Ovary (tissue), 9 donors: ENCODE data around the gene LSS. TPM values are rescaled to one million over a fixed set of nuclear protein-coding genes. Genes with fewer than 3 reads are reported as not detected.

Experiments
- DNase-seq, 5 donors: peaks; one replicate each; pipeline ENCODE4 v3.0.0-alpha.2; 2019 to 2020
- H3K27ac ChIP-seq, 2 donors: fragments of 200-600 bp; one replicate each; pipeline versions ENCODE4 v1.5.1 to v1.8.0; 2019 to 2022
- H3K27me3 ChIP-seq: fragments of 200-600 bp; one replicate; pipeline ENCODE4 v1.8.0; 2022
- H3K36me3 ChIP-seq: fragments of 200-600 bp; sonication (generic); one replicate; pipeline ENCODE4 v1.5.1; 2019
- H3K4me1 ChIP-seq: one replicate; pipeline ENCODE4 v1.8.1; 2013; ENCODE audit warnings: mild to moderate bottlenecking, moderate library complexity; ENCODE audit not compliant: insufficient read depth
- H3K4me3 ChIP-seq: fragments of 200-600 bp; sonication (generic); one replicate; pipeline ENCODE4 v1.5.1; 2017
- H3K9me3 ChIP-seq, 2 donors: fragments of 200-600 bp in 1 of 2; sonication (generic) in 1 of 2; one replicate each; pipeline versions ENCODE4 v1.5.1 to v1.8.1; 2013 to 2019; ENCODE audit warnings: mild to moderate bottlenecking in 1 of 2, moderate library complexity in 1 of 2
- EP300 ChIP-seq: sonication (generic); formaldehyde crosslinking; IDR thresholded peaks from one replicate; pipeline ENCODE4 v1.6.1; 2017; ENCODE audit warnings: antibody characterized with exemption
- POLR2A ChIP-seq: fragments of 450-650 bp; IDR thresholded peaks from one replicate; pipeline ENCODE4 v1.6.1; 2017; ENCODE audit warnings: antibody characterized with exemption, mild to moderate bottlenecking, moderate library complexity
- WGBS, 3 donors: extraction: QIAGEN DNeasy Blood & Tissue Kit in 1 of 3; methylation state at CpG; one replicate each; pipeline versions ENCODE4 v1.1.5 to v1.1.7; 2013 to 2017; 5-methylcytosine and 5-hydroxymethylcytosine counted together
- intact Hi-C, 4 donors: fragments of 100-400 bp; cut with DNase I; formaldehyde crosslinking; loops; one replicate each; pipeline versions ENCODE4 v1.11.0 to v1.15.1; 2022 to 2023
- polyA plus RNA-seq, 2 donors: library from polyadenylated mRNA; stranded (reverse); fragments of 200-250 nt in 1 of 2; fragments of 350-450 nt in 1 of 2; fragmentation: Illumina TruSeq in 1 of 2; extraction: RNeasy Lipid Tissue Mini Kit (QIAGEN cat#74804) in 1 of 2; gene quantifications; one replicate each; pipeline ENCODE4 v1.2.3, GENCODE V29; 2013 to 2014
- total RNA-seq, 7 donors: library from RNA; depleted of rRNA in 2 of 7; stranded (reverse); fragments of >200 nt in 2 of 7; fragmentation: NEBNext Ultra II Directional in 3 of 7; extraction: Animal tissue kit (Norgen Biotek cat#: 25700) in 3 of 7; gene quantifications; one replicate each; pipeline versions ENCODE4 v1.1.0 to v1.2.4, GENCODE V29; 2016 to 2023
- TF ChIP-seq, protein P1 (sequence below), 3 donors: fragments of 450-650 bp in 2 of 3; fragments of 200-600 bp in 1 of 3; IDR thresholded peaks; one replicate each; pipeline versions ENCODE4 v1.5.1 to v1.8.0; 2016 to 2022; ENCODE audit warnings: antibody characterized with exemption in 3 of 3, mild to moderate bottlenecking in 1 of 3
- donor health status: DM: no; HTN: no; CAD: no; lungs with moderate emphysema.
- donor health status: DM: no; HTN: no; CAD: no.
- donor health status: Bipolar disorder and iron deficiency.
- donor health status: DM: yes; HTN: yes; CAD: no.
- donor health status: DM: no; HTN: no; CAD: no.
- donor health status: DM: yes; HTN: yes; CAD: no.

Gene LSS
- total and polyA plus RNA-seq, 9 donors: 19.8 to 201 (median 76.0) TPM

DNA sequence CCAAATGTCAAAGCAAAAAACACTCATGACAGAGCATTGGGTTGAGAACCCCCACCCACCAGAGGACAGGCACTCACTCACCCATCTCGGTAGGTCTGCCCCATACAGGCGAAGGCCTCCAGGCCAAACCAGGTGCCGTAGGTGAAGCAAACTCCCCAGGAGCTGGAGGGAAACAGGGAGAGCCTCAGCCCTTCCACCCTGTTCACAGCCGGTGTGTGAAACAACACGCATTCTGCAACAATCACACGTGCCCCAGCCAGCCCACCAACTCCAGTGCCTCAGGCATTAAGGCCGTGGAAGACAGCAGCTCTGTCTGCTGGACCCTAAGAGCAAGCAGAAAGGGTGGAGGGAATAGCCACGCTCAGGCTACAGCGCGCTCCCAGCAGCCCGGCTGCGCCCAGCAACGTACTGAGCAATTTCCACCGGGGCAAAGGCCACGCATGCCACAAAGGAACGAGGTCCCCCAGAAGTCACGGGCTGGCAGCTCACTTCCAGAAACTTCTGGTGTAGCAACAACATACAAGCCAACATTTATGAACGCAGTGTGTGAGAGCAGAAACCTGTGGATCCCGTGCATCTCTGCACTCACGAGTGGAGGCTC lies 32.9 kb downstream of the LSS start:
- Histone ChIP-seq H3K4me1 (no peaks in the 10 kb centered on the region), H3K36me3 (no peaks in the 10 kb centered on the region), H3K4me3 (no peak overlapping the region), H3K27me3 (no peaks in the 10 kb centered on the region), H3K9me3 (no peaks in the 10 kb centered on the region), H3K27ac (no peak overlapping the region)
- intact Hi-C loops: no loop called here
- 88 to 95% (median 91%) methylated on average over 20 of the region's 20 CpGs for WGBS, 3 donors
- TF ChIP-seq EP300: no peak
- TF ChIP-seq, protein P1, sequence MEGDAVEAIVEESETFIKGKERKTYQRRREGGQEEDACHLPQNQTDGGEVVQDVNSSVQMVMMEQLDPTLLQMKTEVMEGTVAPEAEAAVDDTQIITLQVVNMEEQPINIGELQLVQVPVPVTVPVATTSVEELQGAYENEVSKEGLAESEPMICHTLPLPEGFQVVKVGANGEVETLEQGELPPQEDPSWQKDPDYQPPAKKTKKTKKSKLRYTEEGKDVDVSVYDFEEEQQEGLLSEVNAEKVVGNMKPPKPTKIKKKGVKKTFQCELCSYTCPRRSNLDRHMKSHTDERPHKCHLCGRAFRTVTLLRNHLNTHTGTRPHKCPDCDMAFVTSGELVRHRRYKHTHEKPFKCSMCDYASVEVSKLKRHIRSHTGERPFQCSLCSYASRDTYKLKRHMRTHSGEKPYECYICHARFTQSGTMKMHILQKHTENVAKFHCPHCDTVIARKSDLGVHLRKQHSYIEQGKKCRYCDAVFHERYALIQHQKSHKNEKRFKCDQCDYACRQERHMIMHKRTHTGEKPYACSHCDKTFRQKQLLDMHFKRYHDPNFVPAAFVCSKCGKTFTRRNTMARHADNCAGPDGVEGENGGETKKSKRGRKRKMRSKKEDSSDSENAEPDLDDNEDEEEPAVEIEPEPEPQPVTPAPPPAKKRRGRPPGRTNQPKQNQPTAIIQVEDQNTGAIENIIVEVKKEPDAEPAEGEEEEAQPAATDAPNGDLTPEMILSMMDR (IDR thresholded peaks at IDR 0.05): no peak
- TF ChIP-seq POLR2A: no peak
- DNase-seq: peak in 4 of 5 donors; percentile 6 to 21 (median 10)

DNA sequence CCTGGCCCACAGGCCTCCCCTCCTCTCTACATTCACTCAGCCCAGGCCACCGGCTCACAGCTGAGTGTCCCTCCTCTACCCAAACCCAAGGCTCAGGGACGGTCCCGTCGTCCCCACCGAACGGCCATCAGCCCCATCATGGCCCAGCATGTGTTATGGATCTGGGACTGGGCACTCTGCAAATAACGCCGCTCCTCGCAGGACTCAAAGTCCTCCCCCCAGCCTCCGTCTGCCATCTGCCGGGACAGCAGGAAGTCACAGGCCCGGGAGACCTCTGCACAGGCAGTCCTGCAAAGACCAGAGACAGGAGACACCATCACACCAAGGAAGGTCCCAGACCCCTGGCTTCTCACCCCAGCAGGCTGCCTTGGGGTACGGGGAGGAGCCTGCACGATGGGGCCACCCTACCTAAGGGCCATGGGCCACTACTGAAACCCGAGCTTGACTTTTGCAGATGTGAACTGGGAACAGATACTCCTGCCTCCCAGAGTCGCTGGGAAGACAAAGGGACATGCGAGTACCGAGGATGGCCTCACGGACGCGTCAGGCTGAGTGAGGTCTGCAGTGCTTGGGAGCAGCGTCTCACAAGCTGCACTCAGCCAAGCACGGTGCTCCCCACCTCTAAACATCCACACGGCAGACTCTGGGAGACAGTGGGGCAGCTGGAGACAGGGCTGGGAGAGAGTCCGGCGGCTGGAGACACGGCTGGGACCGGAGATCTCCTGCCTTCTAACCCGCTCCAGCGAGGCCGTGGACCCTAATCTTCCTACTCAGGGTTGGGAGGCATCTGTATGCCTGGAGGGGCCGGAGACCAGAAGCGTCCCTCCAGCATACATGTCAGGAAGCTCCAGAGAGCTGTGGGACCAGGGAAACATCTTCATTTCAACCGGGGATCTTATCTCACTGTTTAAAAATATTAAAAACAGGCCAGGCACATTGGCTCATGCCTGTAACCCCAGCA lies 33.9 kb downstream of the LSS start:
- DNase-seq: peak in 4 of 5 donors; percentile 12 to 30 (median 14)
- TF ChIP-seq POLR2A (no peak), EP300 (no peak)
- TF ChIP-seq, protein P1 (IDR thresholded peaks at IDR 0.05): no peak
- intact Hi-C loops: no loop called here
- H3K27me3 ChIP-seq: no peaks in the 10 kb centered on the region
- no peak overlapping the region for H3K27ac ChIP-seq
- no peaks in the 10 kb centered on the region for H3K36me3 ChIP-seq
- 90 to 92% (median 92%) methylated on average over 34 of the region's 34 CpGs for WGBS, 3 donors
- H3K4me1 ChIP-seq: no peaks in the 10 kb centered on the region
- no peak overlapping the region for H3K4me3 ChIP-seq
- no peaks in the 10 kb centered on the region for H3K9me3 ChIP-seq

DNA sequence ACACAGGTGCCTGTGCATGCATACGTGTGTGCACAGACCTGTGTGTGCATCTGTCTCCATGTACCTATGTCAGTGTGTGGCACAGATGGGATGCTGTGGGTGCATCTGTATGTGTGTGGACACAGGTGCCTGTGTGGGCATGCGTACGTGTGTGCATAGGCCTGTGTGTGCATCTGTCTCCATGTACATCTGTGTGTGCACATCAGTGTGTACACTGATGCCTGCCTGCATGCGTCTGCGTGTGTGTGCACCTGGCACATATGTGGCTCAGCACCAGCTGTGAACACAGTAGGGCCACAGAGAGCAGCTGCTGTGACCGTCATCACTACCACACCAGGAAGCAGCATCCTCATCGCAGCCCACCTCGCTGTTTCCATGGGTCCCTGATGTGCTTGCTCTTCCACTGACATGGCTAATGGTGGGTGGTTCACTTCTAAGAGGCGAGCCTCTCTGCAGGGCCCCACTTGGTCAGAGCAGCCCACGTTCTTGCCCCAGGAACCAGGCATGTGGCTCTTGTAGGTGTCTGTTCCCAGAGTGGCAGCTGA lies 34.7 kb downstream of the LSS start:
- H3K36me3 ChIP-seq: no peaks in the 10 kb centered on the region
- DNase-seq: peak in 3 of 5 donors; percentile 9 to 24 (median 12)
- no peaks in the 10 kb centered on the region for H3K27me3 ChIP-seq
- intact Hi-C loops: no loop called here
- H3K4me3 ChIP-seq: no peak overlapping the region
- no peaks in the 10 kb centered on the region for H3K9me3 ChIP-seq
- no peaks in the 10 kb centered on the region for H3K4me1 ChIP-seq
- H3K27ac ChIP-seq: no peak overlapping the region
- no peak for TF ChIP-seq EP300
- TF ChIP-seq POLR2A: no peak
- TF ChIP-seq, protein P1 (IDR thresholded peaks at IDR 0.05): no peak
- 93 to 96% (median 93%) methylated on average over 10 of the region's 10 CpGs for WGBS, 3 donors

DNA sequence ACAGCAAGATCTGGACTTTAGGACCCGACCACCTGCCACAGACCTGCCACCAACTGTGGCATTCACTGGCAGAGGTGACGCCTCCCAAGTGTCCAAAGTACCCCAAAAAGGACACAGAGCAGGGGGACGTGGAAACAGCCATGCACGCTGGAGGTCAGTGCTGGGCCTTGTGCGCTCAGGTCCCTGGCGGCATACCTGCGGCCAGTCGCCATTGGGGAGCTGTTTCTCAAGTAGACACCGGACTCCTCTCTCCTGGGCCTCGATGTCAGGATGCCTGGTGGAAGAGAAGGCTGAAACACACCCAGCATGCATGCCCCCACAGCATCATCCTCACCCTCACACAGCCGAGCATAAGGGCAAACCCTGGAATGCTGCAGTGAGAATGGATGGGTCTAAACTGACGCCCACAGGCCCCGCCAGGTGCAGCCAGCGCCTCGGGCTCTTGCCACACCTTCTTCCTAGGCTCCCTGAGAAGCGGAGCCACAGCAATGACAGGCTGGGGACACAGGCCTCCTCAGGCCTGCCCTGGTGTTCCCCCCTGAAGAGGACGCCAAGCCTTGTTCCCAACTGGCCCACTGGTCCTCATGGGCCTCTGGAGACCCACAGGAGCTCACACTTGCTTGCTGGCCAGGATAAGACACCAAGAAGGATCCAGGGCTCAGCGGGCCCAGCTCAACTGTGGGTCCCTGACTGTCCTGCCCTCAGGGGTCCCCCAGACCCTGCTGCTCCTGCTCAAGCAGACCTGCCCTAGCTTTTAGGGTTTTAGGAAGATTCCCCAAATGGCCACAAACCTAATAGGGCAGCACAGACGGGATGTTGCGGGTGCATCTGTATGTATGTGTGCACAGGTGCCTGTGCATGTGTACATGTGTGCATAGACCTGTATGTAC lies 36.6 kb downstream of the LSS start:
- no peak overlapping the region for H3K27ac ChIP-seq
- peaks cover 2% of the 10 kb centered on the region for H3K4me1 ChIP-seq
- intact Hi-C loops: no loop called here
- H3K27me3 ChIP-seq: no peaks in the 10 kb centered on the region
- peak in 4 of 5 donors; percentile 12 to 31 (median 18) for DNase-seq
- no peak overlapping the region for H3K4me3 ChIP-seq
- H3K9me3 ChIP-seq: no peaks in the 10 kb centered on the region
- no peaks in the 10 kb centered on the region for H3K36me3 ChIP-seq
- 93 to 96% (median 95%) methylated on average over 19 to 20 of the region's 20 CpGs for WGBS, 3 donors
- TF ChIP-seq POLR2A (no peak), EP300 (no peak)
- TF ChIP-seq, protein P1 (IDR thresholded peaks at IDR 0.05): no peak
